ENCODE measurements around the gene SCLT1. TPM values are rescaled to one million over a fixed set of nuclear protein-coding genes. Genes with fewer than 3 reads are reported as not detected.

The SCLT1 gene
- polyA plus RNA-seq, 3 donors = 14.8 to 20.1 (median 17.9) TPM

GRCh38 chr4:129062580-129062979 is 30.8 kb downstream of the SCLT1 start:
- no peak overlapping the region for H3K4me3 ChIP-seq (replicated peaks in 1 of 3; ENCODE audit: low read depth in 2 of 3, low read length in 3 of 3)
- H3K27me3 ChIP-seq (ENCODE audit: control insufficient read depth in 2 of 2, insufficient read depth in 2 of 2, low read length in 2 of 2) = no peaks in the 10 kb centered on the region
- H3K4me1 ChIP-seq (ENCODE audit: control insufficient read depth in 1 of 2, insufficient read depth in 2 of 2, low read length in 2 of 2) = no peaks in the 10 kb centered on the region
- no peaks in the 10 kb centered on the region for H3K4me1 Mint-ChIP-seq
- H3K9ac ChIP-seq (ENCODE audit: insufficient read depth, low read length, poor library complexity, severe bottlenecking) = no peak overlapping the region
- peaks cover 8 to 45% of the 10 kb centered on the region in 2 donors for H3K36me3 ChIP-seq (replicated peaks in 1 of 2; ENCODE audit: control insufficient read depth in 1 of 2, insufficient read depth in 2 of 2, low read length in 2 of 2)
- peaks cover 39% of the 10 kb centered on the region in 2 donors for H3K36me3 Mint-ChIP-seq
- no peak overlapping the region for H2AFZ ChIP-seq (ENCODE audit: insufficient read depth, low read depth, low read length, poor library complexity, severe bottlenecking)
- WGBS (ENCODE audit: insufficient coverage) = no CpG with 5 or more reads among the region's 3 CpGs
- no peak overlapping the region for H3K27ac Mint-ChIP-seq
- H3K27ac ChIP-seq (ENCODE audit: low read depth in 1 of 2, low read length in 2 of 2) = no peak overlapping the region
- H3K79me2 ChIP-seq (ENCODE audit: insufficient read depth, low read length) = peaks cover 4% of the 10 kb centered on the region
- H3K4me2 ChIP-seq (replicated peaks; ENCODE audit: extremely low read depth, low read length, poor library complexity, severe bottlenecking) = no peak overlapping the region
- no peaks in the 10 kb centered on the region for H3K27me3 Mint-ChIP-seq (ENCODE audit: low read depth in 3 of 3)
- DNase-seq = no peak
- TF ChIP-seq CTCF (IDR thresholded peaks at IDR 0.05) = no peak
- peaks cover 51 to 67% (median 62%) of the 10 kb centered on the region in 7 donors for H3K9me3 Mint-ChIP-seq
- intact Hi-C loops (cut with micrococcal nuclease) = no loop called here
- H3K4me3 Mint-ChIP-seq = no peak overlapping the region
- no peaks in the 10 kb centered on the region for H4K20me1 ChIP-seq (ENCODE audit: insufficient read depth, low read length)
- H3K9me3 ChIP-seq (replicated peaks in 1 of 2; ENCODE audit: control insufficient read depth in 1 of 2, insufficient read depth in 1 of 2, low read length in 2 of 2) = peaks cover 31 to 75% of the 10 kb centered on the region in 2 donors

- Histone ChIP-seq H3K27ac (ENCODE audit: low read depth in 1 of 2, low read length in 2 of 2) (no peak overlapping the region), H2AFZ (ENCODE audit: insufficient read depth, low read depth, low read length, poor library complexity, severe bottlenecking) (no peak overlapping the region), H3K9me3 (replicated peaks in 1 of 2; ENCODE audit: control insufficient read depth in 1 of 2, insufficient read depth in 1 of 2, low read length in 2 of 2) (peaks cover 54 to 97% of the 10 kb centered on the region in 2 donors), H3K36me3 (replicated peaks in 1 of 2; ENCODE audit: control insufficient read depth in 1 of 2, insufficient read depth in 2 of 2, low read length in 2 of 2) (peaks cover 8 to 54% of the 10 kb centered on the region in 2 donors), H3K9ac (ENCODE audit: insufficient read depth, low read length, poor library complexity, severe bottlenecking) (no peak overlapping the region), H3K79me2 (ENCODE audit: insufficient read depth, low read length) (no peaks in the 10 kb centered on the region), H3K4me3 (replicated peaks in 1 of 3; ENCODE audit: low read depth in 2 of 3, low read length in 3 of 3) (no peak overlapping the region), H3K4me2 (replicated peaks; ENCODE audit: extremely low read depth, low read length, poor library complexity, severe bottlenecking) (no peak overlapping the region), H4K20me1 (ENCODE audit: insufficient read depth, low read length) (no peaks in the 10 kb centered on the region), H3K27me3 (ENCODE audit: control insufficient read depth in 2 of 2, insufficient read depth in 2 of 2, low read length in 2 of 2) (no peaks in the 10 kb centered on the region), H3K4me1 (ENCODE audit: control insufficient read depth in 1 of 2, insufficient read depth in 2 of 2, low read length in 2 of 2) (no peaks in the 10 kb centered on the region)
- Mint-ChIP-seq H3K4me1 (no peaks in the 10 kb centered on the region), H3K27ac (no peak overlapping the region), H3K9me3 (peaks cover 67 to 93% (median 86%) of the 10 kb centered on the region in 7 donors), H3K4me3 (no peak overlapping the region), H3K36me3 (peaks cover 39 to 45% of the 10 kb centered on the region in 2 donors), H3K27me3 (ENCODE audit: low read depth in 3 of 3) (no peaks in the 10 kb centered on the region)
- no peak for DNase-seq
- no peak for TF ChIP-seq CTCF (IDR thresholded peaks at IDR 0.05)
- intact Hi-C loops (cut with micrococcal nuclease) = no loop called here
Measured at GRCh38 chr4:129059028-129059427, 34.3 kb downstream of the SCLT1 start.
